Spinal cord (tissue), 10 donors: ENCODE results near the gene GMIP. TPM values are rescaled to one million over a fixed set of nuclear protein-coding genes. Genes with fewer than 3 reads are reported as not detected.
"Not testable (repeated sequence)": the region's sequence is repeated elsewhere in the genome, so short reads cannot be mapped to it uniquely, and the experiment has no call there.

Experiments used
- DNase-seq, 6 donors: peaks; one replicate each; pipeline versions ENCODE4 v3.0.0 to v3.0.0-alpha.2; 2013 to 2015; ENCODE audit warnings: low spot score in 6 of 6, low read depth in 4 of 6
- H3K27ac ChIP-seq: one replicate; pipeline ENCODE4 v1.5.1; 2013; ENCODE audit warnings: low read depth, low read length, control low read depth
- H3K27me3 ChIP-seq: one replicate; pipeline ENCODE4 v1.6.1; 2013; ENCODE audit warnings: low read length; ENCODE audit not compliant: control insufficient read depth, insufficient read depth
- H3K36me3 ChIP-seq: one replicate; pipeline ENCODE4 v1.6.1; 2013; ENCODE audit warnings: low read length; ENCODE audit not compliant: control insufficient read depth, insufficient read depth
- H3K4me1 ChIP-seq: one replicate; pipeline ENCODE4 v1.6.1; 2013; ENCODE audit warnings: low read length; ENCODE audit not compliant: control insufficient read depth, insufficient read depth
- H3K4me3 ChIP-seq: one replicate; pipeline ENCODE4 v1.5.1; 2013; ENCODE audit warnings: low read depth, low read length, control low read depth
- H3K9me3 ChIP-seq: one replicate; pipeline ENCODE4 v1.6.1; 2013; ENCODE audit warnings: low read length; ENCODE audit not compliant: control insufficient read depth, insufficient read depth
- WGBS: methylation state at CpG from one replicate; pipeline ENCODE4 v1.1.5; 2013; ENCODE audit warnings: missing lambda C conversion rate; ENCODE audit not compliant: insufficient coverage; 5-methylcytosine and 5-hydroxymethylcytosine counted together
- polyA plus RNA-seq, 2 donors: library from polyadenylated mRNA; unstranded; fragments of 120-200 nt; gene quantifications; one replicate each; pipeline ENCODE4 v1.2.1, GENCODE V29; 2013; ENCODE audit not compliant: insufficient read length in 2 of 2
- total RNA-seq, 2 donors: library from RNA; depleted of rRNA in 1 of 2; stranded (reverse); fragments of 120-200 nt in 1 of 2; fragments of >200 nt in 1 of 2; gene quantifications; one replicate each; pipeline versions ENCODE4 v1.2.3 to v1.2.4, GENCODE V29; 2013 to 2014
- donor health status: healthy.

The GMIP gene
- total and polyA plus RNA-seq, 4 donors, result 5.2 to 20.8 (median 13.5) TPM

GRCh38 chr19:19674315-19674714 is 30.9 kb upstream of the GMIP start:
- Histone ChIP-seq H3K27me3 (no peaks in the 10 kb centered on the region), H3K9me3 (peaks cover 2% of the 10 kb centered on the region), H3K4me3 (no peak overlapping the region), H3K4me1 (peaks cover 7% of the 10 kb centered on the region), H3K27ac (no peak overlapping the region), H3K36me3 (no peaks in the 10 kb centered on the region)
- 100% methylated on average over 1 of the region's 6 CpGs for WGBS
- no peak for DNase-seq

- WGBS, result no CpG with 5 or more reads among the region's 3 CpGs
- H3K27me3 ChIP-seq, result no peaks in the 10 kb centered on the region
- DNase-seq, result no peak
- peaks cover 2% of the 10 kb centered on the region for H3K9me3 ChIP-seq
- H3K4me1 ChIP-seq, result peaks cover 17% of the 10 kb centered on the region
- H3K36me3 ChIP-seq, result no peaks in the 10 kb centered on the region
- no peak overlapping the region for H3K27ac ChIP-seq
- no peak overlapping the region for H3K4me3 ChIP-seq
Observed at GRCh38 chr19:19672816-19673215, 29.4 kb upstream of the GMIP start.

- Histone ChIP-seq H3K9me3 (peaks cover 2% of the 10 kb centered on the region), H3K27ac (no peak overlapping the region), H3K4me3 (no peak overlapping the region), H3K4me1 (peaks cover 17% of the 10 kb centered on the region), H3K27me3 (no peaks in the 10 kb centered on the region), H3K36me3 (no peaks in the 10 kb centered on the region)
- 66% methylated on average over 10 of the region's 10 CpGs for WGBS
- no peak for DNase-seq
Observed at GRCh38 chr19:19670070-19670551, 26.7 kb upstream of the GMIP start.

GRCh38 chr19:19668230-19669012 is 25.0 kb upstream of the GMIP start, which contains the start of gene ZNF101:
Gene ZNF101 (plus strand): TSS chr19:19668839. CDS start chr19:19668964, 125 bp downstream.
- peaks cover 17% of the 10 kb centered on the region for H3K4me1 ChIP-seq
- WGBS, result 3% methylated on average over 36 of the region's 36 CpGs
- DNase-seq, result peak; percentile 73 to 98 (median 88)
- H3K36me3 ChIP-seq, result no peaks in the 10 kb centered on the region
- peak within 1 kb of the TSS; percentile 85 for H3K4me3 ChIP-seq
- no peaks in the 10 kb centered on the region for H3K9me3 ChIP-seq
- H3K27ac ChIP-seq, result peak within 1 kb of the TSS; percentile 81
- H3K27me3 ChIP-seq, result no peaks in the 10 kb centered on the region

GRCh38 chr19:19665420-19665948 is 22.0 kb upstream of the GMIP start:
- not testable (repeated sequence) for H3K9me3 ChIP-seq, H3K27ac ChIP-seq, H3K27me3 ChIP-seq, H3K36me3 ChIP-seq, H3K4me3 ChIP-seq, DNase-seq
- WGBS, result 96% methylated on average over 17 of the region's 22 CpGs
- peaks cover 39% of the 10 kb centered on the region for H3K4me1 ChIP-seq

- Histone ChIP-seq H3K27ac (peak within 1 kb of the TSS; percentile 90), H3K9me3 (no peaks in the 10 kb centered on the region), H3K36me3 (peaks cover 25% of the 10 kb centered on the region), H3K4me3 (peak within 1 kb of the TSS; percentile 85), H3K4me1 (peaks cover 28% of the 10 kb centered on the region), H3K27me3 (no peaks in the 10 kb centered on the region)
- peak; percentile 93 to 100 (median 96) for DNase-seq
- under 1% methylated on average over 75 of the region's 85 CpGs for WGBS
Observed at GRCh38 chr19:19663256-19664120, 20.0 kb upstream of the GMIP start, which contains the start of gene ATP13A1. Gene ATP13A1 (minus strand): TSS chr19:19663676. CDS start chr19:19663666, 10 bp downstream.

- Histone ChIP-seq H3K36me3 (peaks cover 31% of the 10 kb centered on the region), H3K4me3 (peak overlapping the region; percentile 85), H3K27ac (no peak overlapping the region), H3K27me3 (no peaks in the 10 kb centered on the region), H3K4me1 (peaks cover 22% of the 10 kb centered on the region), H3K9me3 (no peaks in the 10 kb centered on the region)
- 0% methylated on average over 12 of the region's 17 CpGs for WGBS
- DNase-seq, result no peak
Observed at GRCh38 chr19:19662871-19663255, 19.4 kb upstream of the GMIP start.

- WGBS, result 83% methylated on average over 8 of the region's 8 CpGs
- Histone ChIP-seq H3K36me3 (peaks cover 36% of the 10 kb centered on the region), H3K9me3 (no peaks in the 10 kb centered on the region), H3K4me1 (peaks cover 22% of the 10 kb centered on the region), H3K4me3 (no peak overlapping the region), H3K27me3 (no peaks in the 10 kb centered on the region), H3K27ac (no peak overlapping the region)
- DNase-seq, result no peak
Observed at GRCh38 chr19:19662344-19662743, 18.9 kb upstream of the GMIP start.

- Histone ChIP-seq H3K4me3 (no peak overlapping the region), H3K4me1 (peaks cover 22% of the 10 kb centered on the region), H3K27me3 (no peaks in the 10 kb centered on the region), H3K27ac (no peak overlapping the region), H3K9me3 (no peaks in the 10 kb centered on the region), H3K36me3 (peaks cover 41% of the 10 kb centered on the region)
- no peak for DNase-seq
- 76% methylated on average over 6 of the region's 18 CpGs for WGBS
Observed at GRCh38 chr19:19661675-19662251, 18.3 kb upstream of the GMIP start.
